NCI-H1105 (cell line): ENCODE measurements around the gene COQ8A.
A peak's percentile ranks its signal among the peaks of the same experiment; 100 is the strongest.
"Not testable (repeated sequence)": the region's sequence is repeated elsewhere in the genome, so short reads cannot be mapped to it uniquely, and the experiment has no call there.

Experiments
- DNase-seq: peaks from one replicate; lab custom pipeline; 2025; lab: John Stamatoyannopoulos, UW

Gene COQ8A

DNA sequence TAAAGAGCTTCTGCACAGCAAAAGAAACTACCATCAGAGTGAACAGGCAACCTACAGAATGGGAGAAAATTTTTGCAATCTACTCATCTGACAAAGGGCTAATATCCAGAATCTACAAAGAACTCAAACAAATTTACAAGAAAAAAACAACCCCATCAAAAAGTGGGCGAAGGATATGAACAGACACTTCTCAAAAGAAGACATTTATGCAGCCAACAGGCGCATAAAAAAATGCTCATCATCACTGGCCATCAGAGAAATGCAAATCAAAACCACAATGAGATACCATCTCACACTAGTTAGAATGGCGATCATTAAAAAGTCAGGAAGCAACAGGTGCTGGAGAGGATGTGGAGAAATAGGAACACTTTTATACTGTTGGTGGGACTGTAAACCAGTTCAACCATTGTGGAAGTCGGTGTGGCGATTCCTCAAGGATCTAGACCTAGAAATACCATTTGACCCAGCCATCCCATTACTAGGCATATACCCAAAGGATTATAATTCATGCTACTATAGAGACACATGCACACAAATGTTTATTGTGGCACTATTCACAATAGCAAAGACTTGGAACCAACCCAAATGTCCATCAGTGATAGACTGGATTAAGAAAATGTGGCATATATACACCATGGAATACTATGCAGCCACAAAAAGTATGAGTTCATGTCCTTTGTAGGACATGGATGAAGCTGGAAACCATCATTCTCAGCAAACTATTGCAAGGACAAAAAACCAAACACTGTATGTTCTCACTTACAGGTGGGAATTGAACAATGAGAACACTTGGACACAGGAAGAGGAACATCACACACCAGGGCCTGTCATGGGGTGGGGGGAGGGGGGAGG, 10.6 kb upstream of the COQ8A start:
- DNase-seq, result not testable (repeated sequence)

DNA sequence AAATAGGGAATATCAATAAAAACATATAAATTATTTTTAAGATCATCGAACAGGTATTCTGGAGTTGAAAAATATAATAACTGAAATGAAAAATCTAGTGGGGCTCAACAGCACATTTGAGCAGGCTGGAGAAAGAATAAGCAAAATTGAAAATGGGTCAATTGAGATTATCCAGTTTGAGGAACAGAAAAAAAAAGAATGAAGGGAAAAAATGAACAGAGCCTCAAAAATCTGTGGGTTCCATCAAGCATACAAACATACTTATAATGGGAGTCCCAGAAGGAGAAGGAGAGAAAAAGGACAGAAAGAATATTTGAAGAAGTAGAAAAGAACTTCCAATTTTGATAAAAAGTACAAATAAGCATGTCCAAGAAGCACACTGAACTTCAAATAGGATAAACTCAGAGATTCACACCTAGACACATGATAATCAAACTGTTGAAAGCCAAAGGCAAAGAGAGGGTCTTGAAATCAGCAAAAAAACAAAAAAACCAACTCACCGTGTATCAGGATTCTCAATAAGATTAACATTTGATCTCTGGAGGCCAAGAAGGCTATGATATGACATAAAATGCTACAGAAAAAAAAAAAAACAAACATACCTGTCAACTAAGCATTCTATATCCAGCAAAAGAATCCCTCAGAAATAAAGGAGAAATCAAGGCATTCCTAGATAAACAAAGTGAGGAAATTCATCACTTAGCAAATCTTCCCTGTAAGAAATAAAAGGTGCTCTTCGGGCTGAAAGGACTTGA, 5.4 kb upstream of the COQ8A start:
- DNase-seq, result no peak

DNA sequence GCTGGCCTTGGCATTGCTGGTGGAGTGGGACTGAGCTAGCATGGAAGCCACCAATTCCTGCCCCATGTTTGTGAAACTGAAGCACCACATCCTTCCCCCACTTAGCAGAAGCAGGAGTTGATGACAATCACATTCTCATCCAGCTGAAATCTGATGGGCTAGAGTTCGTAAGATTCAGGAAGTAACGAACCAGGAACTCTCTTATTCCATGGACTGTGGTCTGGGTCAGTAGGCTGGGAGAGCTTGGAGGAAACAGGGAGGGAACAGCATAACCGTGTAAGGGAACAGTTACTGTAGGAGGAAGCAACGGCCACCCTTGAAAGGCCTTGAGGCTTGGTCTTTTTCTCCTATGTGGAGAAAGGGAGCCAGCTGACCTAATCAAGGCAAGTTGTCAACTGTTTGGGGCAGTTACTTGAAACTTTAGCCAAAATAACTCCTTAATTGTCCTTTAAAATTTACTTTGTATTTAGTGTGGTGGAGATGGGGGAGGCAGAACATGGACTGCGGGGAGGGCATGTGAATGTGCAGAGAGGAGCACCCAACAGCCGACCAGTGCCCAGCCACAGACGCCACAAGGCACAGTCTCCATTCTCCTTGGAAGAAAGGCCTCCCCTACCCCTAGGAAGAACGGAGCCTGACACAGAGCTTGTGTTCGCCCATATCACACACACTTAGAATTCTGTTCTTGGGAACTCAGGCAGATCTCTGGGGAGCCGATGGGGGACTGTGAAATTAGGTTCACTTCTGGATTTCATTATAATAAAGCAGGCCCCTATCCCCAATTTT, 2.0 kb upstream of the COQ8A start:
- no peak for DNase-seq

DNA sequence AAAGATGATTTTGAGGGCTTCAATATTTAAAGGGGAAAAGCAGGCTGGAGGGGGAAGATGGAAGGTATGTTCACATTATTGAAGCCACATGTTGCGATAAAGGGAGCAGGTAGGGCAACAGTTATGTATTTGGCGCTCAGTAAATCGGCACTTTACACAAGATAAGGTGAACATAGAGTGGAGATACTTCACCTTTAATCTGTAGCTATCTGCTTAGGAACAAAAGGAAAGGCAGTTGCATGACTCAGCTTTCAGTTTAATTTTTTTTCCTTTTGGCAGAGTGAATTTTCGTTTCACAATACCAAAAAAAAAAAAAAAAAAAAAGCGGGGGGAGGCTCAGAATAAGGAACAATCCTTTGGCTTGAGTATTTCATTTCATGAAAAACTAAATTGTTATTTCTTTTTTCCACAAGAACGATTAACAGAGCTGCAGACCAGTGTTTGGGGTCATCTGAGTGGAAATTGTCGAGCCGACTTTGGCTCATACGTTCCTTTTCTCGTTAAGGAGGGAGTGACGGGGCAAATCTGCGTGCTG, 1.1 kb upstream of the COQ8A start:
- DNase-seq, result no peak

DNA sequence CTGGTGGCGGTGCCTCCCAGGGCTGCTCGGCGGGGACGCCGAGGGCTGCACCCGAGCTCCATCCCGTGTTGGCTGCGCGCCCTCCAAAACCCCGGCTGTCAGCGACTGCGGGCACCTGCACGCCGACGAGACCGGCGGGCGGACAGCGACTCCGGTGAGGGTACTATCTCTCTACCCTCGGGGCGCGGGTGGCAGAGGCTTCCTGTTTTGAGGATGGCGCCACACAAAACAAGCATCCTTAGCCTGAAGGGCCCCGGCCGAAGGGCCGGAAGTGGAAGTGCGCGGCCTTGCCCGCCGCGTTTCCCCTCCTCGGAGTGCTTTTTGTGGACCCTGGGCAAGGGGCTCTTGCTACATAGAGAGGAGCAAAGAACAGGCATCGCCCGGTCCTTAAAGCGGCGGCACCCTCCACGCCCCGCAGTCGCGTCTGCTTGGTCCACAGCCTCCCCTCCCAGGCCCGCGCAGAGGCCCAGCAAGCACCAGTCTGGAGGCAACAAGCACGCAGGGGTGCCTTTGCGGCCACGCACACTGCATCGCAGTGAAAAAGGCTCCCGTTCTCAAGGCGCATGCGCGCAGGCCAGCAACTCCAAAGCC, 561 bp upstream of the COQ8A start:
- peak; percentile 59 for DNase-seq

DNA sequence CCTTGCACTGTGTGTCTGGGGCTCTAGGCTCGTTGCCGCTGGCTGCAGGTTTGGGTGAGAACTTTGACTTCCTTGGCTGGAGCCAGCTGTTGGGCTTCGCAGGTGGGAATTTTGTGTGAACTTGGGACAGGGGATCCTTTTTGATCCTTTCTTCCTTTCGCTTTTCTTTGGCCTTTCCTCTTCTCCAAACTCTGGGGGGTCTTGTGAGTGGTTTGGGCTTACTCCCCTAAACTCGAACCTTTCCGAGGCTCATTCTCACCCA, 643 bp downstream of the COQ8A start:
- no peak for DNase-seq

DNA sequence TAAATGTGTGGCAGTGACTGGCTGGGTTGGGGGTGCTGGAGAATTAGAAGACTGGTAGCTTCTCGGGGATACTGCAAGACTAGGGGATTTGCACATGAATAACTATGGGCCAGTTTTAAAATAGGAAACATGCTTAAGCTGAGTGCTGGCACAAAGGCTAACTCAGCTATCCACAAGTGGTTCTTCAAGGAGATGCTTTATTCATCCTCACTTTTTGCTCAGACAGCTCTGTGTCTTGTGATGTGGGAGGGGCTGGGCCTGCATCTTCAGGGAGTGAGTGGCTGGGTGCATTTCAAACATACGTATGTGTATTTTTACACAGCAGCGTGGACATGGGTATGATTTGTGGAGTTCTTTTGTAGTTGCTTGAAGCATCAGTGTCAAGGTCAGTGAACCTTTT, 2.3 kb downstream of the COQ8A start:
- no peak for DNase-seq

DNA sequence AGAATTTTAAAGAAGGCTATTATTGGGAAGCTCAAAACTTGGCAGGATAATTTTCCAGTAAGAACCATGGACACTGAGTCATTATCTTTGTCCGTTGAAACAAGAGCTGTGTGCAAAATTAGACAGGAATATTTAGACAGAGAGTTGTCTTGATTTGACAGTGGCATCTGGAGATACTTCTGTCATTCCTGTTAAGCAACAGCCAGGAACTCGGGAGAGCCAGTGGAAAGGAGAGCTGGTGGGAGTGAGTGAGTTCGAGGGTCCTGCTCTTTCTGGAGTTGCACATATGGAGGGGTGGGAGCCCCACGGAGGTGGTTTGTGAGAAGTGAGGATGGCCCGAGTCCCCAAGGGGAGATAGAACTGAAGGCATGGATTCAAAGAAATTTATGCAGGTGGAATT, 3.1 kb downstream of the COQ8A start:
- DNase-seq, result no peak

DNA sequence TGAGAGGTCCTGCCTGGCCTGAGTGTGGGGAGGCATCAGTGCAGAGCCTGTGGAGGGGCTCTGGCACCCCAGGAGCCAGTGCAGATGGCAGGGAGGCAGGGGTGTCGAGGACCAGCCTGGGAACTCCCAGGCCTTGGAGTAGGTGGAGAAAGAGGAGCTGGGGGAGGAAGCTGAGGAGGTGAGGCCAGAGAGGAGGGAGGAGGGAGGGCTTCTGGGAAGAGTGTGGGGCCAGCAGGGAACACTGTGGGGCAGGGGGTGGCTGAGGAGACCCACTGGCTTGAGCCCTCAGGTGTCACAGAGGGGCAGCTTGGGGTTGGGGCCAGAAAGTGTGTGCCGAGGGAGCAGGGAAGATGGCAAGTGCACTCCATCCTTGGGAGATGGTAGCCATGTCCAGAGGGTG, 3.8 kb downstream of the COQ8A start:
- DNase-seq, result no peak

DNA sequence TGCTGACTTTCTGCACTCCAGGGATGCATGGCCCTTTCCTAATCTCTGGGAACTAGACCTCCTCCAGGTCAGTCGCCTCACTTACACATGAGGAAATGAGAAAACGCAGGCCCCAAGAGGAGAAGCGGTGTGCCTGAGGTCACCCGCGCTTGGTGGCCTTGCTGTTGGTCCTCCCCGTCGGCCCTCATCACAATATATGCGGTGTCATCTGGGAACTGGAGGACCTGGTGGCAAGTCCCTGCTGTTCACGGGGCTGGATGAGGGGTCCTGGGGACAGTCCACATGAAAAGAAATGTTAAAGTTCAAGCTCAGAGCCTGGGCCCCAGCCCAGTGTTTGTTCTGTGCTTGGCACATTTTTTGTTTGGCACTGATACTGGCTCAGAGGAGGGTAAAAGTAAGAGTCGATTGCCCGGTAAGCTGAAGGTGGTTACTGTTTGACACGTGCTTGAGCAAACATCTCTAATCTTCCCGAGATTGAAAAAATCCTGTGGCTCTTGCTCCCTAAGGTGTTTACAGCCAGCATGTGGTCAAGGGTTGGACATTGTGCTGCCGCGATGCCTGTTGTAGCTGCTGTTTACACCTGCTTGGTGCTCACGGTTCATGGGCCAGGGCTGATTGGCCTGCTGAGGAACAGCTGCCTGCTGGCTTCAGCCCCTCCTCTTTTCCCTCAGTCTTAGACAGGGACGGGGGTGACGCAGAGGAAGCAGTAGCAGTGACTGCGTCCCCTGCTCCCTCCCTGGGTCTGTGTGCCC, 5.2 kb downstream of the COQ8A start:
- no peak for DNase-seq

DNA sequence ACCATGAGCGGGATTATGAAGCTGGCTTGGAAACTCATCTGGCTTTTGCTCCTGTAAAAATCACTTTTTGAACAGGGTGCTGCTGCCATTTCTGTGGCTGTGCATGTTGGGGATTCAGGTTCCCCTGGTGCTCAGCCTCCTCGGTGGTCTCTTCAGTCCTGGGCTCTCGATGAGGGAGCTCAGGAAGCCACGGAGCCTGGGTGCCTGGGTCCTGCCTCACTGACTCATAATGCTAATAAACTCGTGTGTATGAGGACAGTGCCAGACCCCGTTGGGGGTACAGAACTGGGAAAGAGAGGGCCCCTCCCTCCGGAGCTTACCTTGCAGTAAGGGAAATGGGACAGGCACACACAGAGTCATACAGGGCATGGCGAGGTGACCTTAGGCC, 5.8 kb downstream of the COQ8A start:
- DNase-seq, result no peak

DNA sequence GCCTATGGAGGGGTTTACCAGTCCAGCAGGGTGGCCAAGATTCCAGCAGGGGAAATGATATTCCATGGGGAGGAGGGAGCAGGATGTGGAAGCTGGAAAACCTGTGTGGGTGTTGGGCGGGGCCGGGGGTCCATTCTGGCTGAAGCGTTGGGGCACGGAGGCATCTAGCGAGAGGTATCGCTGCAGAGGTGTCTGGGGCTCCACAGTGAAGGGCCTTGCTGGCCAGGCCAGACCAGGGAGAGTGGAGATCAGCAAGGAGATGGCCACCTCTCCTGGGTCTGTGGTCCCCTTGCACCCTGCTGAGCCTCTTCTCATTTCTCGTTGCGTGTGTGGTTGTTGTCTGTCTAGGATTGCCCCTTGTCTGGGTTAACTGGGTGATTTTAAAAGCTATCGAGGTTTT, 6.2 kb downstream of the COQ8A start:
- no peak for DNase-seq

DNA sequence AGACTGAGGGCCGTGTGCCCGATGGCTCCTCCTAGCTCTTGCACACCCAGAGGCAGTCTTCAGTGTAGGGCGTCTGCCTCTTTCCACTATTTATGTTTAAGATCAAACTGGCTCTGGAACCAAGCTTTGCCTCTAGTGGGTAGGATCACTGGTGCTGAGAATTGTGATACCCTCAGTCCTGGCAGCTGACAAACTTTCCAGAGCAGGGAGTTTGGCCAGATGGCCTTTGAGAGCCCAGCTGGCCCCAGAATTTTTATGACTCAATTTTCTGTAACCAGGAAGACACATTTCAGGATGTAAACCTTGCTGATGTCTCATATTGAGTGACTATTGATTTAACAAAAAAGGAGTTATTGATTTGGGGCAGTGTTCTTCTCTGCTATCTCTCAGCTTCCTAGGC, 6.7 kb downstream of the COQ8A start:
- no peak for DNase-seq

DNA sequence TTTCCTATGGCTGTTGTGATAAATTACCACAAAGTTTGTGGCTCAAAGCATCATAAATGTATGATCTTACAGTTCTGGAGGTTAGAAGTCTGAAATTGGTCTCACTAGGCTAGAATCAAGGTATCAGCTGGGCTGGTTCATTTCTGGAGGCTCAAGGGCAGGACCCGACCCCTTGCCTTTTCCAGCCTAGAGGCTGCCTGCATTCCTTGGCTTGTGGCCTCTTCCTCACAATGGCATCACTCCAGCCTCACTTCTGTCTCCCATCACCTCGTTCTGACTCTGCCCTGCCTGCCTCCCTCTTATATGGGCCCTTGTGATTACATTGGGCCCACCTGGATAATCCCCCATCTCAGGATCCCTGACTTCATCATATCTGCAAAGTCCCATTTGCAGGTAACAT, 8.0 kb downstream of the COQ8A start:
- no peak for DNase-seq

DNA sequence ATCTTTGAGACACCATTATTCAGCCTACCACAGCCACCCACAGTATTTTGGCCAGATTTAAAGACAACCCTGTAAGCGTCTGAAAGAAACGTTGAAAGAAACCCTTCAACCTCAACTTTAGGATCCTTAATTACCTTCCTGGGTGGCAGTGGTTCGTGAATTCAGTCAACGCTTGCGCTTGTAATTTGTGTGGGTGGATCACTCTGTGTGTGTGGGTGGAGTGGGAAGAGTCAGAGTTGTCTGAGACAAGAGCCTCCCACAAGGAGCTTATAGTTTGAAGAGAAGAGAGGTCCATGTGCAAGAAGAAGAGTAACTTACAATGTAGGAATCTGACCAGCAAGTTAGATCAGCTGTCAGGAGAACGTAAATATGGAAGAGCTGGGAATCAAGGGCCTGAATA, 8.4 kb downstream of the COQ8A start:
- DNase-seq, result no peak

DNA sequence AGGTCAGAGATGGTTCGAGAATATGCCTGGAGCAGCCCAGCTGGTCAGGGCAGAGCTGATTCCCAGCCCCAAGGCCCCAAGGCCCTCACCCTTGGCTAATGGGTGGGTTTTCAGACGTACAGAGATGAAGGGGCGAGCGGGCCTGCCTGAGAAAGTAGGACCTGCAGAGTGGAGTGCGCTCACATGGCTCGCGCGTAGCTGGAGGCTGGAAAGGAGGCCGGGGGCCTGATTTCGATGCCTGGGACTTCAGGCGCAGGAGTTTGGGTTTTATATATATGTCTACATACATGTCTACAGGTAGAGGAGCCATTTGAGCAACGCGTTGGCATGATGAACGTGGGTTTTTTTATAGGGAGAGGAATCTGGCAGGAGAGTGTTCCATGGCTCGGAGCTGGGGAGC, 8.9 kb downstream of the COQ8A start:
- no peak for DNase-seq

DNA sequence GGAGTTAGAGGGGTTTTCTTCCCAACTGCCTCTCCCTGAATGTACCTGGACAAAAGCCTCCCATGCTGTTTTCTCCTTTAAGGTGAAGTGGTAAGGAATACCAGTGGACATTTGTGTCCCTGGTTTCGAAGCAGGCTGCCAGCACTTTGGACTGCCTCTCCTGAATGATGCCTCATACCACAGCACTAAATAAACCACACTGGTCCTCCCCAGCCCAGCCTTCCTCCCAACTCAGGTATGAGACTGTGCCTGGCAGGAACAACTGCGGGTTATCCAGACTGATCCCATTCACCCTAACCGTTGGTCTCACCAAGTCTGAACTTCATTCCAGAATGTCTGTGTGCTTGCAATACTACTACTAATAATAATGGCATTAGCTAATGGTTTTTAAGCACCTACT, 9.3 kb downstream of the COQ8A start:
- DNase-seq, result no peak

DNA sequence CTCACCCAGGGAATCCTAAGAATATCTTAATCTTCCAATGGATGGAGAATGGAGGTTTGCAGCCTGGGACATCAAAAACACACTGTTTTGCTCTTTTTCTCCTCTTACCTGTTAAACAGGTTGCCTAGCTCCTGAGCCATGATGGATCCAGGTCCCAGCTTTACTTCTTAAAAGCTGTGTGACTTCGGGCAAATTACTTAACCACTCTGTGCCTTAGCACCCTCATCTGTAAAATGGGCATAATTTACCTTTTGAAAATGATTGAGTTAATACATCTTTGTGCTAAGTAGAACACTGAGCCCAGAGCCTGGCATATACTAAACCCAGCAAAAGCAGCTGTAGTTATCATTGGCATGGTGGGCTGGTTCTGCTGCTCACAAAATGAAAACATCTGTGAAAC, 10.2 kb downstream of the COQ8A start:
- DNase-seq, result no peak

DNA sequence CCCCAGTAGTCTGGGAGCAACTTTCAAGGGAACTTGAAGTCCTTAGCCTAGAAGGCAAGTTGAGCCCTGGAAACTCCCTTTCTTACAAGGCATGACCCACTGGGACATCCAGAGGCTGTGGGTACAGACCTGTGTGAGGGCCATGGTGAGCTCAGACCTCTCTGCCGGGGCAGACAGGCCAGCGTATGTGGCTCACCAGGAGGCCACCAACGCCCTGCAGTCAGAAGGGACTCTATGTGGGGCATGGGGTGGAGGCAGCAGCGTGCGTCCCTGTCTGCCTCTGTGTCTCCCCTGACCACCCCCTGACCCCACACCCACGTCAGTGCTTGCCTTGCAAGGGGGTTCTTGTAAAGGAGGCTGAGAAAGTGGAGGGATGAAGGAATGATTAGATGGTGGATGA, 10.8 kb downstream of the COQ8A start:
- no peak for DNase-seq

DNA sequence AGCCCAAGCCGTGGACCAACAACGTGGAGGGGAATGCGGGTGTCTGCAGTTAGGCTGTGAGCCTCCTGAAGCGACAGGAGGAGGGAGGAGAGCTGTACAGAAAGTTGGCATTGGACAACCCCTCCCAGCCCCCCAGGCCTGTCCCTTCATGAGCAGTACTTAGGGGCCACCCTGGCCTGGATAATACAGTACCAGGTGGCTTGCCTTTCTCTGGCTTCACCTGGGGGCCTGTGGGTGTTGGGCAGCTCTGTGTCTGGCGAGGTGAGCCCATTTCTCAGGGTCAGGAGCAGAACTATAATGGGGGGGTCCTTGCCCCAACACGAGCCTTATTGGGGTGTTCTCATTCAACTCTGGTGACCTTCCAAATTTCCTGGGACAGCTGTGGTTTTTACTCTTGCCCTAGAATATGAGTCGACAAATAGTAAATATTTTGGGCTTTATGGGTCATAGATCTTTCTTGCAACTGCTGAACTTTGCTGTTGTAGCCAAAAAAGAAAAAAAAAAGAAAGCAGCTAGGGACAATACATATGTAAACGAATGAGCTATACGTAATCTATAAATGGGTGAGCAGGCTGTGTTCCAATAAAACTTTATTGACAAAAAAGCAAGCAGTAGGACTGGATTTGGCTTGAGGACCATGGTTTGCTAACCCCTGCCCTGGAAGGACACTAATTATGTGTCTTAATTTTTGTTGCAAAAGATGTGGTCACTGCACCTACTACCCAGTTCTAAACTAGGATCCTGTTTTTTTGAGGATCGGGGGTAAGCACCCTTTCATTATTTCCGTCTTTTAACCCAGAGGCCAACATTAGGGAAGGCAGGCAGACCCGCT, 11.4 kb downstream of the COQ8A start:
- DNase-seq, result no peak

DNA sequence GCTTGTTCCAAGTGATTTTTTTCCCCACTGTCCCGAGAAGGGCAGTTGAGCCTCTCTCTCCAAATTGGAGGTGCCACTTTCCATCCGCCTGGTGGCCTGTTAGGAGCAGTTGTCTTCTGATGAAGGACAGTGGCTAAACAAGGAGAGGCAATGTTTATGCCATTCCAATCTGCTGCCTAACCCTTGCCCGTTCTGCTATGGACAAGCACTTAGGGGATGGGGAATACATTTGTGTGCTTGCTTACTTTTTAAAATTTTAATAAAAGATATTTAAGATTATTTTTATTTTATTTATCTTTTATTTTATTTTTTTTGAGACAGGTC, 12.0 kb downstream of the COQ8A start:
- no peak for DNase-seq
